Upper lobe of left lung (tissue), 6 donors: ENCODE measurements around the gene C13orf46. TPM values are rescaled to one million over a fixed set of nuclear protein-coding genes. Genes with fewer than 3 reads are reported as not detected.
A peak's percentile ranks its signal among the peaks of the same experiment; 100 is the strongest.

Experiments used
- ATAC-seq, 2 donors: fragments of 200-7000 bp; cut with Tn5 transposase; one replicate each; pipeline ENCODE4 v1.9.1; 2022; ENCODE audit warnings: mild to moderate bottlenecking in 2 of 2, moderate library complexity in 2 of 2; ENCODE audit not compliant: low FRiP score in 2 of 2
- DNase-seq, 2 donors: peaks; one replicate each; pipeline ENCODE4 v3.0.0-alpha.2; 2019 to 2020
- H3K27ac ChIP-seq, 4 donors: fragments of 200-600 bp; sonication (generic); one replicate each; pipeline ENCODE4 v1.5.1; 2016 to 2019
- H3K27me3 ChIP-seq, 4 donors: fragments of 200-600 bp; sonication (generic); one replicate each; pipeline ENCODE4 v1.5.1; 2017 to 2019
- H3K36me3 ChIP-seq, 4 donors: fragments of 200-600 bp; sonication (generic); one replicate each; pipeline ENCODE4 v1.5.1; 2016 to 2019
- H3K4me1 ChIP-seq, 4 donors: fragments of 200-600 bp; sonication (generic); one replicate each; pipeline ENCODE4 v1.5.1; 2018 to 2019
- H3K4me3 ChIP-seq, 4 donors: fragments of 200-600 bp; sonication (generic); one replicate each; pipeline ENCODE4 v1.5.1; 2017 to 2019; ENCODE audit warnings: mild to moderate bottlenecking in 2 of 4, moderate library complexity in 1 of 4
- H3K9me3 ChIP-seq, 4 donors: fragments of 200-600 bp; sonication (generic); one replicate each; pipeline ENCODE4 v1.5.1; 2018 to 2019
- EP300 ChIP-seq, 4 donors: sonication (generic); formaldehyde crosslinking; IDR thresholded peaks; one replicate each; pipeline ENCODE4 v1.5.1; 2017; ENCODE audit warnings: antibody characterized with exemption in 4 of 4, control low read depth in 2 of 4
- POLR2A ChIP-seq, 4 donors: fragments of 450-650 bp; IDR thresholded peaks; one replicate each; pipeline ENCODE4 v1.5.1; 2016 to 2017; ENCODE audit warnings: antibody characterized with exemption in 4 of 4, mild to moderate bottlenecking in 2 of 4
- POLR2AphosphoS5 ChIP-seq, 2 donors: sonication (generic); formaldehyde crosslinking; IDR thresholded peaks; one replicate each; pipeline ENCODE4 v1.5.1; 2017; ENCODE audit warnings: antibody characterized with exemption in 2 of 2
- WGBS, 2 donors: methylation state at CpG; one replicate each; pipeline ENCODE4 v1.1.5; 2017 to 2018; 5-methylcytosine and 5-hydroxymethylcytosine counted together
- total RNA-seq, 6 donors: library from RNA; depleted of rRNA in 4 of 6; stranded (reverse); fragments of >200 nt in 4 of 6; gene quantifications; one replicate each; pipeline versions ENCODE4 v1.1.0 to v1.2.1, GENCODE V29; 2016 to 2021
- TF ChIP-seq, protein P1 (sequence below), 6 experiments: fragments of 450-650 bp in 4 of 6; fragments of 200-600 bp in 2 of 6; sonication (generic) in 2 of 6; IDR thresholded peaks; one replicate each; pipeline ENCODE4 v1.5.1; 2016 to 2019; ENCODE audit warnings: antibody characterized with exemption in 6 of 6
- donor health status: DM: no; HTN: no; CAD: no; lungs with moderate emphysema.
- donor health status: DM: no; HTN: yes; CAD: no; lungs with severe emphysema.

C13orf46 gene
- total RNA-seq, 6 donors from 2014 or later = 5.5 to 44.0 (median 14.7) TPM

DNA sequence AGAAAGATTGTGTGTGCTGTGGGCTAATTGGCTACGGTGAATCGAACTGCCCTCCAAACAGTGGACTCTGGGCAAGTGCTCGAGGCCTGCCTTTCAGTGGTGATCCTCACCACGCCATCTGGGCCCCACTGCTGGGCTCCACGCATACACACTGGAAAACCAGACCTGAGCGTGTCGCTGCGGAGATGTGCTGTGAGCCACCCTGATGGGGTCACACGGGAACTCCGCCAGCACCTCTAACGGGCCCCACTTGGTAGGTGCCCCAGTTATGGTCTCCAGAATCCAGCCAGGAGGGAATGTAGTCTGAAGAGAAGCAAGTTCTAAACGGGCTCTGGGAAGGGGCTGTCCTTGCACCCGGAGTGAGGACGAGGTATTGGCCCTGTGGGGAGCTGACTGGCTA is 39.3 kb downstream of the C13orf46 start:
- TF ChIP-seq EP300 (IDR thresholded peaks at IDR 0.05) (no peak), POLR2A (IDR thresholded peaks at IDR 0.05) (no peak), POLR2AphosphoS5 (IDR thresholded peaks at IDR 0.05) (no peak)
- TF ChIP-seq, protein P1, sequence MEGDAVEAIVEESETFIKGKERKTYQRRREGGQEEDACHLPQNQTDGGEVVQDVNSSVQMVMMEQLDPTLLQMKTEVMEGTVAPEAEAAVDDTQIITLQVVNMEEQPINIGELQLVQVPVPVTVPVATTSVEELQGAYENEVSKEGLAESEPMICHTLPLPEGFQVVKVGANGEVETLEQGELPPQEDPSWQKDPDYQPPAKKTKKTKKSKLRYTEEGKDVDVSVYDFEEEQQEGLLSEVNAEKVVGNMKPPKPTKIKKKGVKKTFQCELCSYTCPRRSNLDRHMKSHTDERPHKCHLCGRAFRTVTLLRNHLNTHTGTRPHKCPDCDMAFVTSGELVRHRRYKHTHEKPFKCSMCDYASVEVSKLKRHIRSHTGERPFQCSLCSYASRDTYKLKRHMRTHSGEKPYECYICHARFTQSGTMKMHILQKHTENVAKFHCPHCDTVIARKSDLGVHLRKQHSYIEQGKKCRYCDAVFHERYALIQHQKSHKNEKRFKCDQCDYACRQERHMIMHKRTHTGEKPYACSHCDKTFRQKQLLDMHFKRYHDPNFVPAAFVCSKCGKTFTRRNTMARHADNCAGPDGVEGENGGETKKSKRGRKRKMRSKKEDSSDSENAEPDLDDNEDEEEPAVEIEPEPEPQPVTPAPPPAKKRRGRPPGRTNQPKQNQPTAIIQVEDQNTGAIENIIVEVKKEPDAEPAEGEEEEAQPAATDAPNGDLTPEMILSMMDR (IDR thresholded peaks at IDR 0.05) = no peak
- H3K27me3 ChIP-seq = no peaks in the 10 kb centered on the region
- no peaks in the 10 kb centered on the region for H3K9me3 ChIP-seq
- peaks cover 0 to 7% (median 0%) of the 10 kb centered on the region in 4 donors for H3K4me1 ChIP-seq
- DNase-seq = no peak
- 90% methylated on average over 14 of the region's 14 CpGs for WGBS, 2 donors
- no peak overlapping the region for H3K4me3 ChIP-seq
- H3K36me3 ChIP-seq = no peaks in the 10 kb centered on the region
- H3K27ac ChIP-seq = no peak overlapping the region
- ATAC-seq = no peak

DNA sequence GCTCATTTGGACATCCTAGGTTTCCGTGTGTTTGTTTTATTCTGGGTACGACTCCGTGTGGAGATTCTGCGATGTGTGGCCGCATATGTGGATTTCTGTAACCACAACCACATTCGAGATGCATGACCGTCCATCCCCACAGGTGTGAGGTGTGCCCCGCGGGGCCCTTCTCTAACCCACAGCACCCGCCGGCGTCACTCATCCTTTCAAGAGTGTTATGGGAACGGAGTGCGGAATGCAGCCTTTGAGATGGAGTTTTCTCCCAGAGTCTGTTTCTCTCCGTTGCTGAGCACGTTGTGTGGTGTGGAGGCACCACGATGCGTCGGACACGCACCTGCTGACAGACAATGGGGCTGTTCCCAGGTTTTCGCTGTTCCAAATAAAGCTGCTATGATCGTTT is 40.0 kb downstream of the C13orf46 start:
- Histone ChIP-seq H3K27ac (no peak overlapping the region), H3K9me3 (no peaks in the 10 kb centered on the region), H3K27me3 (no peaks in the 10 kb centered on the region), H3K36me3 (no peaks in the 10 kb centered on the region), H3K4me3 (no peak overlapping the region), H3K4me1 (peaks cover 0 to 7% (median 1%) of the 10 kb centered on the region in 4 donors)
- no peak for DNase-seq
- 95% methylated on average over 22 of the region's 22 CpGs for WGBS, 2 donors
- TF ChIP-seq EP300 (IDR thresholded peaks at IDR 0.05) = no peak
- ATAC-seq = no peak

DNA sequence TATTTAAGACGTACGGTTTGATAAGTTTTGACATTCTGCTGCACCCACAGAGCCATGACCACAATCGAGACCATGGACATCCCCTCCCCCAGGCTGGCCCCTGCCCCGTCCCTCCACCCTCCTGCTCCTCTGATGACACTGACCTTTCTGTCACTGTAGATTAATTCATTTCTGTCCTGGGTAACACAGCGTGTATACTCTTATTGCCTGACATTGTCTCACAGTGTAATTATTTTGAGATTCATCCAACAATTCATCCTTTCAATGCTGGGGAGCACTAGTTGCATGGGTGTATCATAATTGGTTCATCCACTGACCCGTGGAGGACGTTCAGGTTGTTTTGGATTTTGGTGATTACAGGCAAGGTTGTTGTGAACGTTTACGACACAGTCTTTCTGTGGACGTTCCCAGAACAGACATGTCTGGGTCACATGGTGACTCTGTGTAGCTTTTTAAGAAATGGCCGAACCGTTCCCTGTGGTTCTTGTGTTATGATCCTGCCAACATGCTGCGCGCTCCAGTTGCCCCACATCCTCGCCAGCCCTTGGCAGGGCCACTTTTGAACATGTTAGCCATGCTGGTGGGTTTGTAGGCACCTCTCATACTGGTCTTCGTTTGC is 41.9 kb downstream of the C13orf46 start:
- peaks cover 9 to 14% (median 11%) of the 10 kb centered on the region in 4 donors for H3K4me1 ChIP-seq
- TF ChIP-seq EP300 (IDR thresholded peaks at IDR 0.05) (no peak), POLR2AphosphoS5 (IDR thresholded peaks at IDR 0.05) (no peak), POLR2A (IDR thresholded peaks at IDR 0.05) (no peak)
- TF ChIP-seq, protein P1 (IDR thresholded peaks at IDR 0.05) = no peak
- H3K36me3 ChIP-seq = no peaks in the 10 kb centered on the region
- H3K27me3 ChIP-seq = no peaks in the 10 kb centered on the region
- H3K4me3 ChIP-seq = no peak overlapping the region
- H3K27ac ChIP-seq = no peak overlapping the region
- no peaks in the 10 kb centered on the region for H3K9me3 ChIP-seq
- DNase-seq (peak in 1 of 2 donors; percentile 6), ATAC-seq (no peak)
- 87 to 89% methylated on average over 16 of the region's 16 CpGs for WGBS, 2 donors

DNA sequence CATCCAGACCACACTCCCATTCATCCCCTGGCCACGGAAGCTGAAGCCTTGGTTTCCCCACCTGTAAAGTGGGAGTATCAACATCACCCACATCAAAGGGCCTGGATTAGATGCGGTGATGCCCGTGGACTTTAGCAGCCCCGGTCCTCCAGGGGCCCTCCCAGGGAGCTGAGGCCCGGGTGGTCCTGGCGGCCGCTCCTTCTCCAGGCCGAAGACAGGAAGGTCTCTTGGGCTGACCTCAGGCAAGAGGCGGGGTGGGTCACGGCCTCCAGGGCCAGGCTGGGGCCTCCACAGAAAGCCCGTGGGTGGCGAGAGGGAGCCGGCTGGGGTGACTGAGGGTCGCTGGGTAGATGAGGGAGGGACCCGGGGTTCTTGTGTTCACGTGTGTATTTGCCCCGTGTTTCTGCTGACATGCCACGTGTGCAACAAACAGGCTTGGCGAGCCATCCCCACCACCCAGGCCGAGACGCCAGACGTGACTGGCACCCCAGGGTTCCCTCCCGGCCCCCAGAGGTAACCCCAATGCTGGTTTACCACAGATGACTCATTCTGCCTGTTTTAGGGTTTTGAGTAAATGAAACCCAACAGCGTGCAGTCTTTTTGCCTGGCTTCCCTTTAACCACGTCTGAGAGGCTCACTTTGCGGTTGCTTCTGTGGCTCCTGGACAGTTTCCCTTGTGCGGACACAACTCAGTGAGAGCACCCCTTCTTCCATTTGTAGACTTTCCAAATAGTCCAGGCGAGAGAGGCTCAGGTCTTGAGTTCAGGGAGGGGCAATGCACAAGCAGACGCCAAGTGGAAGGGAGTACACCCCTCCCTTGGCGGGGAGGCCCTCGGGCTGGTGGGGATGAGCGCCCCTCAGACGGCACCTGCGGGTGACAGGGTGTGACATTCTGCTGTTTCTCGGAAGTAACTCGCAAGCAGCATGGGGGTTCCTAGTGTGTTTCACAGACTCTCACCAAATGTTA is 42.9 kb downstream of the C13orf46 start:
- Histone ChIP-seq H3K9me3 (no peaks in the 10 kb centered on the region), H3K4me3 (no peak overlapping the region), H3K4me1 (peaks cover 9 to 14% (median 11%) of the 10 kb centered on the region in 4 donors), H3K36me3 (no peaks in the 10 kb centered on the region), H3K27me3 (no peaks in the 10 kb centered on the region), H3K27ac (no peak overlapping the region)
- TF ChIP-seq POLR2AphosphoS5 (IDR thresholded peaks at IDR 0.05) = no peak
- TF ChIP-seq EP300 (IDR thresholded peaks at IDR 0.05) = no peak
- TF ChIP-seq, protein P1 (IDR thresholded peaks at IDR 0.05) = no peak
- TF ChIP-seq POLR2A (IDR thresholded peaks at IDR 0.05) = no peak
- ATAC-seq (no peak), DNase-seq (peak in 1 of 2 donors; percentile 15)
- WGBS, 2 donors = 86 to 90% methylated on average over 33 to 36 of the region's 36 CpGs
